ENCODE measurements around the gene DCST2.

The DCST2 gene

DNA sequence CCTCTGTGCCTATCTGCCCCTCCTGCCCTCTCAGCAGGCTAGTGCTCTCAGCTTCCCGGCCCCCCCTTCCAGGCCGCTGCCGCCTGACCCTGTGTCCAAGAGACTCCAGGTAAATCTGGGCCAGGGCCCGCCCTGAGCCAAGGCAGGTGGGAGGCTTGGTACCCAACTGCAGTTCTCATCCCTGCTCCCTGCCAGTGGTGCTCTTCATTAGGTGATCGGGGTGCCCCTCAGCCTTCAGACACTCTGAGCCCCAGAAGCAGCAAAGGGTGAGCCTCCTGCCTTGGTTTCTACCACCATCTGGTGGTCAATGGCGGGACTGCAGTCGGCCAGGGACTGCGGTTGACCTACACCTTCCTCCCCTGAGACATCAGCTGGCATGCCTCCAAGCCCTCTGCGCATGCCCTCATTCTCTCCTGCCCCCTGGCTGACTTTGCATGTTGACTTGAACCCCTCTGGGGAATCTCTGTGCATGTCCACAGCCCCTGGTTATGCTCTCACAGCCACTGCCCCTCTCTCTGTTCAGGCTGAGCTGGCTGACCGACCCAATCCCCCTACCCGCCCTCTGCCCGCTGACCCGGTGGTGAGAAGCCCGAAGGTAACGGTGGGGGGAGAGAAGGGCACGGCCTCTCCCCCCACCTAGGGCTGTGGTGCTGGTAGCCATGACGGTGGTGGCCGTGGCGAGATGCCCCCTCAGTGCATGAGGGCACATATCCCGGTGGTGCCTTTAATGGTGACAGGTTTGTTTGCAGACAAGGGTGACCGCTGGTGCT, 28.0 kb upstream of the DCST2 start:
- TF ChIP-seq SPI1 (IDR thresholded peaks at IDR 0.05; ENCODE audit: borderline replicate concordance, low read depth) (no peak), POLR2AphosphoS5 (IDR thresholded peaks at IDR 0.05; ENCODE audit: low read depth) (peak; percentile 69)
- TF ChIP-seq, protein P1, sequence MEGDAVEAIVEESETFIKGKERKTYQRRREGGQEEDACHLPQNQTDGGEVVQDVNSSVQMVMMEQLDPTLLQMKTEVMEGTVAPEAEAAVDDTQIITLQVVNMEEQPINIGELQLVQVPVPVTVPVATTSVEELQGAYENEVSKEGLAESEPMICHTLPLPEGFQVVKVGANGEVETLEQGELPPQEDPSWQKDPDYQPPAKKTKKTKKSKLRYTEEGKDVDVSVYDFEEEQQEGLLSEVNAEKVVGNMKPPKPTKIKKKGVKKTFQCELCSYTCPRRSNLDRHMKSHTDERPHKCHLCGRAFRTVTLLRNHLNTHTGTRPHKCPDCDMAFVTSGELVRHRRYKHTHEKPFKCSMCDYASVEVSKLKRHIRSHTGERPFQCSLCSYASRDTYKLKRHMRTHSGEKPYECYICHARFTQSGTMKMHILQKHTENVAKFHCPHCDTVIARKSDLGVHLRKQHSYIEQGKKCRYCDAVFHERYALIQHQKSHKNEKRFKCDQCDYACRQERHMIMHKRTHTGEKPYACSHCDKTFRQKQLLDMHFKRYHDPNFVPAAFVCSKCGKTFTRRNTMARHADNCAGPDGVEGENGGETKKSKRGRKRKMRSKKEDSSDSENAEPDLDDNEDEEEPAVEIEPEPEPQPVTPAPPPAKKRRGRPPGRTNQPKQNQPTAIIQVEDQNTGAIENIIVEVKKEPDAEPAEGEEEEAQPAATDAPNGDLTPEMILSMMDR (IDR thresholded peaks at IDR 0.05; ENCODE audit: insufficient read depth, low read length) = peak; percentile 100
- Histone ChIP-seq H3K4me3 (replicated peaks; ENCODE audit: insufficient read depth, low read length) (no peak overlapping the region), H3K27me3 (ENCODE audit: insufficient read depth, poor library complexity, severe bottlenecking) (no peaks in the 10 kb centered on the region), H3K27ac (replicated peaks) (no peak overlapping the region)
- DNase-seq (ENCODE audit: low read depth in 1 of 2, low spot score in 1 of 2) = peak; percentile 78 to 90

DNA sequence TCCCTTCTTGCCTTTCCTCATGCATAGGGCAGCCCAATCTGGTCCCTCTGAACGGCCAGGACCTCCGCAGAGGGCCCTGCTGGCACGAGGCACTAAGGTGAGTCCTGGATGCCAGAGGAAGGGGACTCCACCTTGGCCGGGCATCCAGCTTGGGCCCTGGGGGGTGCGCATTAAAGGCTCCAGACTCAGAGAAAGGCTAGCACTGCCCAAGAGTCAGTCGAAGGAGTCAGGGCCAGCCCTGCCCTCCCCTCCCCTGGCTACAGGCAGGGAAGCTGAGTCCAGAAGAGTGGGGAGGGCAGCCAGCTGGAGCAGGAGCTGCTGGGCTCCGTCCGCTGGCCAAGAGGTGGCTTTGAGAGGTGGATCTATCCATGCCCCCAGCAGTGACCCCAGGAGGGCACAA, 27.2 kb upstream of the DCST2 start:
- DNase-seq (ENCODE audit: low read depth in 1 of 2, low spot score in 1 of 2) = no peak
- Histone ChIP-seq H3K27me3 (ENCODE audit: insufficient read depth, poor library complexity, severe bottlenecking) (no peaks in the 10 kb centered on the region), H3K27ac (replicated peaks) (no peak overlapping the region), H3K4me3 (replicated peaks; ENCODE audit: insufficient read depth, low read length) (no peak overlapping the region)
- no peak for TF ChIP-seq GABPA (IDR thresholded peaks at IDR 0.05; ENCODE audit: low read depth)
- no peak for TF ChIP-seq SPI1 (IDR thresholded peaks at IDR 0.05; ENCODE audit: borderline replicate concordance, low read depth)
- no peak for TF ChIP-seq POLR2AphosphoS5 (IDR thresholded peaks at IDR 0.05; ENCODE audit: low read depth)
- TF ChIP-seq, protein P2, sequence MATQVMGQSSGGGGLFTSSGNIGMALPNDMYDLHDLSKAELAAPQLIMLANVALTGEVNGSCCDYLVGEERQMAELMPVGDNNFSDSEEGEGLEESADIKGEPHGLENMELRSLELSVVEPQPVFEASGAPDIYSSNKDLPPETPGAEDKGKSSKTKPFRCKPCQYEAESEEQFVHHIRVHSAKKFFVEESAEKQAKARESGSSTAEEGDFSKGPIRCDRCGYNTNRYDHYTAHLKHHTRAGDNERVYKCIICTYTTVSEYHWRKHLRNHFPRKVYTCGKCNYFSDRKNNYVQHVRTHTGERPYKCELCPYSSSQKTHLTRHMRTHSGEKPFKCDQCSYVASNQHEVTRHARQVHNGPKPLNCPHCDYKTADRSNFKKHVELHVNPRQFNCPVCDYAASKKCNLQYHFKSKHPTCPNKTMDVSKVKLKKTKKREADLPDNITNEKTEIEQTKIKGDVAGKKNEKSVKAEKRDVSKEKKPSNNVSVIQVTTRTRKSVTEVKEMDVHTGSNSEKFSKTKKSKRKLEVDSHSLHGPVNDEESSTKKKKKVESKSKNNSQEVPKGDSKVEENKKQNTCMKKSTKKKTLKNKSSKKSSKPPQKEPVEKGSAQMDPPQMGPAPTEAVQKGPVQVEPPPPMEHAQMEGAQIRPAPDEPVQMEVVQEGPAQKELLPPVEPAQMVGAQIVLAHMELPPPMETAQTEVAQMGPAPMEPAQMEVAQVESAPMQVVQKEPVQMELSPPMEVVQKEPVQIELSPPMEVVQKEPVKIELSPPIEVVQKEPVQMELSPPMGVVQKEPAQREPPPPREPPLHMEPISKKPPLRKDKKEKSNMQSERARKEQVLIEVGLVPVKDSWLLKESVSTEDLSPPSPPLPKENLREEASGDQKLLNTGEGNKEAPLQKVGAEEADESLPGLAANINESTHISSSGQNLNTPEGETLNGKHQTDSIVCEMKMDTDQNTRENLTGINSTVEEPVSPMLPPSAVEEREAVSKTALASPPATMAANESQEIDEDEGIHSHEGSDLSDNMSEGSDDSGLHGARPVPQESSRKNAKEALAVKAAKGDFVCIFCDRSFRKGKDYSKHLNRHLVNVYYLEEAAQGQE (IDR thresholded peaks at IDR 0.05; ENCODE audit: insufficient replicate concordance, low read depth) = no peak
- TF ChIP-seq, protein P1 (IDR thresholded peaks at IDR 0.05; ENCODE audit: insufficient read depth, low read length) = no peak

DNA sequence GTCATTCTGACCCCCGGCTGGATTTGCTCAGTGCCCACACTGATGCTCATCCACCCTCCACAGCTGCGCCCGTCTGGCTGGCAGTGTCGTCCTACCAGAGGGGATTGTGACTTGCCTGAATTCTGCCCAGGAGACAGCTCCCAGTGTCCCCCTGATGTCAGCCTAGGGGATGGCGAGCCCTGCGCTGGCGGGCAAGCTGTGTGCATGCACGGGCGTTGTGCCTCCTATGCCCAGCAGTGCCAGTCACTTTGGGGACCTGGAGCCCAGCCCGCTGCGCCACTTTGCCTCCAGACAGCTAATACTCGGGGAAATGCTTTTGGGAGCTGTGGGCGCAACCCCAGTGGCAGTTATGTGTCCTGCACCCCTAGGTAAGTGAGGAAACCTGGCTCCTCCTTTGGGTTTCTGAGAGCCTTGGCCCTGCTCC, 24.2 kb upstream of the DCST2 start:
- Histone ChIP-seq H3K27ac (replicated peaks) (no peak overlapping the region), H3K27me3 (ENCODE audit: insufficient read depth, poor library complexity, severe bottlenecking) (no peaks in the 10 kb centered on the region), H3K4me3 (replicated peaks; ENCODE audit: insufficient read depth, low read length) (no peak overlapping the region)
- TF ChIP-seq SPI1 (IDR thresholded peaks at IDR 0.05; ENCODE audit: borderline replicate concordance, low read depth) (no peak), GABPA (IDR thresholded peaks at IDR 0.05; ENCODE audit: low read depth) (no peak), POLR2AphosphoS5 (IDR thresholded peaks at IDR 0.05; ENCODE audit: low read depth) (no peak)
- TF ChIP-seq, protein P1 (IDR thresholded peaks at IDR 0.05; ENCODE audit: insufficient read depth, low read length) = no peak
- TF ChIP-seq, protein P2 (IDR thresholded peaks at IDR 0.05; ENCODE audit: insufficient replicate concordance, low read depth) = no peak
- DNase-seq (ENCODE audit: low read depth in 1 of 2, low spot score in 1 of 2) = no peak
